GM12878 (cell line): ENCODE results near the gene G2E3. TPM values are rescaled to one million over a fixed set of nuclear protein-coding genes. Genes with fewer than 3 reads are reported as not detected.

Source experiments
- ATAC-seq: fragments of 200-7000 bp; cut with Tn5 transposase; 3 replicates; pipeline ENCODE4 v1.9.1; 2020; ENCODE audit warnings: mild to moderate bottlenecking, moderate library complexity
- BruUV-seq: library from RNA; stranded (reverse); fragments of 400-500 nt; replicated peaks from 2 replicates; lab custom pipeline; 2021; lab: Mats Ljungman, UMichigan
- CTCF ChIA-PET: fragments of 300-600 bp; sonication (Branson Sonifier 250); formaldehyde crosslinking; extraction: SDS; loops from one replicate; lab custom pipeline; 2021; ENCODE audit warnings: inconsistent platforms; lab: Yijun Ruan, JAX
- POLR2A ChIA-PET: fragments of 350-600 bp; formaldehyde crosslinking; extraction: SDS; loops from one replicate; lab custom pipeline; 2021; ENCODE audit warnings: inconsistent platforms; lab: Charles Lee
- RAD21 ChIA-PET: fragments of 300-600 bp; sonication (Branson Sonifier 250); formaldehyde crosslinking; loops from one replicate; lab custom pipeline; 2023; ENCODE audit warnings: antibody characterized with exemption; ENCODE audit not compliant: unreplicated experiment; lab: Charles Lee
- SMC1A ChIA-PET: fragments of 300-600 bp; sonication (Branson Sonifier 250); formaldehyde crosslinking; loops from one replicate; lab custom pipeline; 2023; ENCODE audit not compliant: unreplicated experiment, uncharacterized antibody; lab: Charles Lee
- DNase-seq: peaks from one replicate; pipeline ENCODE4 v3.0.0-alpha.2; 2011; ENCODE audit warnings: low read depth, low spot score
- FAIRE-seq: peaks from 3 replicates; lab custom pipeline; 2011; peaks lifted over from hg19 to GRCh38; lab: Jason Lieb, UNC
- H2AFZ ChIP-seq: 2 replicates; pipeline ENCODE4 v1.6.0; 2011; ENCODE audit warnings: low read depth, low read length, control low read depth; ENCODE audit not compliant: control insufficient read depth
- H3K27ac ChIP-seq: 2 replicates; pipeline ENCODE4 v1.5.1; 2011; ENCODE audit warnings: control low read depth; ENCODE audit not compliant: control insufficient read depth, insufficient read depth
- H3K27me3 ChIP-seq, 2 experiments: replicated peaks in 1 of 2; 2 replicates each; pipeline versions ENCODE4 v1.6.0 to v1.6.1; 2011; ENCODE audit warnings: low read length in 1 of 2; ENCODE audit not compliant: control insufficient read depth in 2 of 2, insufficient read depth in 2 of 2
- H3K36me3 ChIP-seq, 2 experiments: 2 replicates each; pipeline ENCODE4 v1.5.1; 2011; ENCODE audit warnings: low read length in 1 of 2; ENCODE audit not compliant: control insufficient read depth in 2 of 2, insufficient read depth in 2 of 2
- H3K4me1 ChIP-seq: 2 replicates; pipeline ENCODE4 v1.6.1; 2011; ENCODE audit warnings: mild to moderate bottlenecking, low read length, moderate library complexity, mixed read lengths; ENCODE audit not compliant: control insufficient read depth, insufficient read depth
- H3K4me2 ChIP-seq: 2 replicates; pipeline ENCODE4 v1.6.0; 2011; ENCODE audit warnings: control low read depth; ENCODE audit not compliant: control insufficient read depth, insufficient read depth
- H3K4me3 ChIP-seq: fragments of 200-600 bp; sonication (generic); 2 replicates; pipeline ENCODE4 v1.5.1; 2016
- H3K79me2 ChIP-seq: 2 replicates; pipeline ENCODE4 v1.6.0; 2011; ENCODE audit warnings: low read length; ENCODE audit not compliant: control insufficient read depth, insufficient read depth
- H3K9ac ChIP-seq: 2 replicates; pipeline ENCODE4 v1.8.0; 2011; ENCODE audit warnings: low read length, control low read depth, mixed read lengths; ENCODE audit not compliant: control insufficient read depth, insufficient read depth
- H3K9me3 ChIP-seq: replicated peaks from 3 replicates; pipeline ENCODE4 v1.5.1; 2011; ENCODE audit warnings: mild to moderate bottlenecking, low read length; ENCODE audit not compliant: control insufficient read depth, insufficient read depth
- H4K20me1 ChIP-seq: 2 replicates; pipeline ENCODE4 v1.6.0; 2011; ENCODE audit not compliant: control insufficient read depth, insufficient read depth
- BRCA1 ChIP-seq: IDR thresholded peaks from 2 replicates; pipeline ENCODE4 v1.6.1; 2011; ENCODE audit warnings: low read depth, low read length, improper control_type of control experiment
- CREM ChIP-seq: IDR thresholded peaks from 2 replicates; pipeline ENCODE4 v1.6.1; 2014; ENCODE audit warnings: antibody characterized with exemption, low read depth
- EGR1 ChIP-seq, 2 experiments: IDR thresholded peaks; 1 replicate in 1 of 2; 2 replicates in 1 of 2; pipeline ENCODE4 v1.6.1; 2011 to 2012; ENCODE audit warnings: low read depth in 2 of 2, low read length in 2 of 2, borderline replicate concordance in 1 of 2, mild to moderate bottlenecking in 1 of 2, moderate library complexity in 1 of 2
- EZH2 ChIP-seq: IDR thresholded peaks from 2 replicates; pipeline ENCODE4 v1.6.1; 2012; ENCODE audit warnings: low read depth, mild to moderate bottlenecking, control low read depth, inconsistent platforms, low read length, borderline replicate concordance; ENCODE audit not compliant: control insufficient read depth
- FOXK2 ChIP-seq: fragments of 450-650 bp; IDR thresholded peaks from 2 replicates; pipeline ENCODE4 v1.6.1; 2017; ENCODE audit warnings: mild to moderate bottlenecking, moderate library complexity
- GABPA ChIP-seq: IDR thresholded peaks from 2 replicates; pipeline ENCODE4 v1.6.1; 2014; ENCODE audit warnings: antibody characterized with exemption, low read depth, mild to moderate bottlenecking, inconsistent platforms
- KDM1A ChIP-seq: fragments of 200-600 bp; sonication (generic); IDR thresholded peaks from 2 replicates; pipeline ENCODE4 v1.6.1; 2016; ENCODE audit warnings: borderline replicate concordance
- MEF2B ChIP-seq: fragments of 450-650 bp; IDR thresholded peaks from 2 replicates; pipeline ENCODE4 v1.6.1; 2018; ENCODE audit warnings: mild to moderate bottlenecking, moderate library complexity; ENCODE audit not compliant: partially characterized antibody, poor library complexity, severe bottlenecking
- POLR2AphosphoS5 ChIP-seq: IDR thresholded peaks from 2 replicates; pipeline ENCODE4 v1.6.1; 2011; ENCODE audit warnings: mild to moderate bottlenecking, low read length, inconsistent platforms
- RAD21 ChIP-seq: IDR thresholded peaks from 2 replicates; pipeline ENCODE4 v1.6.1; 2011; ENCODE audit warnings: mild to moderate bottlenecking, low read depth, low read length, moderate library complexity; ENCODE audit not compliant: insufficient read depth
- SIX5 ChIP-seq: IDR thresholded peaks from 2 replicates; pipeline ENCODE4 v1.6.1; 2011; ENCODE audit warnings: mild to moderate bottlenecking, low read depth, low read length, moderate library complexity; ENCODE audit not compliant: severe bottlenecking
- SP1 ChIP-seq: IDR thresholded peaks from one replicate; pipeline ENCODE4 v1.6.1; 2011; ENCODE audit warnings: low read depth, low read length
- SREBF2 ChIP-seq: IDR thresholded peaks from 2 replicates; pipeline ENCODE4 v1.6.1; 2012; ENCODE audit warnings: mild to moderate bottlenecking, low read length
- WGBS: methylation state at CpG from one replicate; pipeline ENCODE4 v1.1.6; 2016; ENCODE audit warnings: low lambda C conversion rate; ENCODE audit not compliant: insufficient replicate concordance, insufficient coverage; ENCODE audit errors: missing lambda C conversion rate; 5-methylcytosine and 5-hydroxymethylcytosine counted together
- in situ Hi-C: fragments of 300-500 bp; cut with MboI; formaldehyde crosslinking; loops from 9 replicates; pipeline ENCODE4 v1.14.3; 2018; ENCODE audit warnings: mixed read lengths
- intact Hi-C: fragments of 100-400 bp; cut with micrococcal nuclease; formaldehyde crosslinking; loops from one replicate; pipeline ENCODE4 v1.14.2; 2022; ENCODE audit not compliant: unreplicated experiment
- polyA plus RNA-seq, 11 experiments: library from polyadenylated mRNA; depleted of rRNA in 4 of 11; unstranded in 6 of 11; stranded (reverse) in 5 of 11; fragments of >200 nt; fragmentation: Nextera tagmentation in 4 of 11; fragmentation: Illumina TruSeq in 1 of 11; extraction: Ambion mirVana in 4 of 11; extraction: Trizol in 1 of 11; gene quantifications; 1 replicate in 1 of 11; 2 replicates in 10 of 11; pipeline versions ENCODE4 v1.2.1 to v1.2.3, GENCODE V29; 2011 to 2016; ENCODE audit warnings: inconsistent platforms in 2 of 11, missing spikeins in 2 of 11, low read depth in 1 of 11
- total RNA-seq, 4 experiments: library from RNA; depleted of rRNA in 3 of 4; stranded (reverse); fragments of >200 nt in 3 of 4; fragmentation: Illumina TruSeq in 1 of 4; extraction: Trizol in 1 of 4; gene quantifications; 2 replicates each; pipeline versions ENCODE4 v1.2.1 to v1.2.3, GENCODE V29; 2013 to 2021
- TF ChIP-seq, protein P1 (sequence below): IDR thresholded peaks from 2 replicates; pipeline ENCODE4 v1.6.1; 2012; ENCODE audit warnings: low read depth, low read length, improper control_type of control experiment

Gene G2E3
- total and polyA plus RNA-seq, 10 of the 15 experiments (the other 5 are each of a cell fraction or from before 2014, with no cell fraction given) = 10.0 to 38.0 (median 21.1) TPM

DNA sequence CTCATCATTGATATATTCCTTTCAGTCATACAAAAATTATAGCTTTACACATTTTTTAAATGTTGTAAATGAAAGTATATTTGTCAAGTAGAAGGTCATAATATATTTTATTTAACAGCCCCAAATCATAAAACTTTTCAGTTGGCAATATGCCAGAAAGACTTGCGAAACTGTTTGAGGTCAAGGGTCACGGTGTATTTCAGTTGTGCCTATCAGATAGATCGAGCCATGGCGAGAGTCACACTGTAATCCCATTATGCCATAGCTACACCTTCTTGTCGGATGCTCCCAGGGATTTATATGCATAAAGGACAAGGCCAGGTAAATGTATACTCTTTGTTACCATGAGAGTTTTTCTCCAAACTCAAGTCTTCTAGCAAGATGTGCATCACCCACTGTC, 26.7 kb upstream of the G2E3 start:
- RAD21 ChIA-PET = no interaction called here
- intact Hi-C loops = no loop called here
- TF ChIP-seq, protein P1, sequence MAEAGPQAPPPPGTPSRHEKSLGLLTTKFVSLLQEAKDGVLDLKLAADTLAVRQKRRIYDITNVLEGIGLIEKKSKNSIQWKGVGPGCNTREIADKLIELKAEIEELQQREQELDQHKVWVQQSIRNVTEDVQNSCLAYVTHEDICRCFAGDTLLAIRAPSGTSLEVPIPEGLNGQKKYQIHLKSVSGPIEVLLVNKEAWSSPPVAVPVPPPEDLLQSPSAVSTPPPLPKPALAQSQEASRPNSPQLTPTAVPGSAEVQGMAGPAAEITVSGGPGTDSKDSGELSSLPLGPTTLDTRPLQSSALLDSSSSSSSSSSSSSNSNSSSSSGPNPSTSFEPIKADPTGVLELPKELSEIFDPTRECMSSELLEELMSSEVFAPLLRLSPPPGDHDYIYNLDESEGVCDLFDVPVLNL = no peak
- TF ChIP-seq FOXK2 (no peak), SREBF2 (no peak), MEF2B (no peak), KDM1A (no peak)
- no peak for DNase-seq
- Histone ChIP-seq H4K20me1 (no peaks in the 10 kb centered on the region), H3K36me3 (no peaks in the 10 kb centered on the region), H2AFZ (no peak overlapping the region), H3K27me3 (no peaks in the 10 kb centered on the region), H3K4me3 (no peak overlapping the region), H3K79me2 (no peaks in the 10 kb centered on the region), H3K9ac (no peak overlapping the region), H3K27ac (no peak overlapping the region), H3K4me1 (no peaks in the 10 kb centered on the region), H3K4me2 (no peak overlapping the region), H3K9me3 (no peaks in the 10 kb centered on the region)
- CTCF ChIA-PET = interaction anchor here (2.2 kb wide), 1 partner anchor 12 kb away, joined by 5 read pairs; no protein-coding TSS in a partner anchor
- no peak for FAIRE-seq
- ATAC-seq = no peak
- 70% methylated on average over 5 of the region's 5 CpGs for WGBS
- in situ Hi-C loops = no loop called here
- POLR2A ChIA-PET = no interaction called here
- no TSS peak for BruUV-seq
- SMC1A ChIA-PET = interaction anchor here (0.8 to 0.9 kb wide), 2 partner anchors 10 to 73 kb away, joined by 3 to 4 read pairs; no protein-coding TSS in a partner anchor

DNA sequence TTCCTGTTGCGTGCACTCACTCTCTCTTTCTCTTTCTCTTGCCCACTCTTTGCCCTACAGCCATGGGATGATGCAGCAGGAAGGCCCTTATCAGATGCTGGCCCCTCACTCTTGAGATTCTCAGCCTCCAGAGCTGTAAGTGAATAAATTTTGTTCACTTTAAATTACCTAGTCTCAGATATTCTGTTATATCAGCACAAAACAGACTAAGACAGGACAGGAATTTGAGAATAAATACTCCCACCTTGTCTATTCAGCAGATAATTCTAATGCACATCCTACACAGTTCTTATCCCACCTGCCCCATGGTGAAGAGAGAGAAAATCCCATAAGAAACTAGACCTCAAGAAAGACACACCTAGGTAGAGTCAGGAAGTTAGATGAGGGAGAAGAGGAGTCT, 25.8 kb upstream of the G2E3 start:
- Histone ChIP-seq H3K4me1 (no peaks in the 10 kb centered on the region), H4K20me1 (no peaks in the 10 kb centered on the region), H3K9me3 (no peaks in the 10 kb centered on the region), H3K27me3 (no peaks in the 10 kb centered on the region), H3K9ac (no peak overlapping the region), H3K4me3 (no peak overlapping the region), H3K36me3 (no peaks in the 10 kb centered on the region), H2AFZ (no peak overlapping the region), H3K27ac (no peak overlapping the region), H3K4me2 (no peak overlapping the region), H3K79me2 (no peaks in the 10 kb centered on the region)
- in situ Hi-C loops (no loop called here), intact Hi-C loops (no loop called here)
- ATAC-seq (no peak), DNase-seq (no peak), FAIRE-seq (no peak)
- SMC1A ChIA-PET = no interaction called here
- 82% methylated on average over 1 of the region's 1 CpG for WGBS
- CTCF ChIA-PET = interaction anchor here (2.2 kb wide), 1 partner anchor 12 kb away, joined by 5 read pairs; no protein-coding TSS in a partner anchor
- POLR2A ChIA-PET = no interaction called here
- RAD21 ChIA-PET = no interaction called here
- no TSS peak for BruUV-seq
- TF ChIP-seq EGR1 (IDR thresholded peaks at IDR 0.05; ENCODE audit: borderline replicate concordance in 1 of 2, low read depth in 2 of 2, low read length in 2 of 2) (no peak), POLR2AphosphoS5 (no peak), BRCA1 (no peak), SP1 (no peak), EZH2 (no peak), SREBF2 (no peak), SIX5 (no peak), CREM (no peak), RAD21 (no peak), GABPA (no peak)
